Neural cell (in vitro differentiated cells): ENCODE measurements around the gene TMEM120A. TPM values are rescaled to one million over a fixed set of nuclear protein-coding genes. Genes with fewer than 3 reads are reported as not detected.

Experiments
- H2AFZ ChIP-seq: fragments of 200-600, 300-800 bp; sonication (generic), shearing (Covaris generic); 2 replicates; pipeline ENCODE4 v1.6.0; 2014; ENCODE audit warnings: low read depth, mild to moderate bottlenecking, antibody characterized with exemption, low read length, moderate library complexity
- H3F3A ChIP-seq: fragments of 200-600 bp; shearing (Covaris generic); 2 replicates; pipeline ENCODE4 v1.6.1; 2016; ENCODE audit warnings: mild to moderate bottlenecking, moderate library complexity, mixed read lengths, antibody characterized with exemption, low read length; ENCODE audit not compliant: insufficient read depth, poor library complexity, severe bottlenecking
- H3K27ac ChIP-seq: fragments of 200-600, 300-800 bp; sonication (generic), shearing (Covaris generic); 2 replicates; pipeline ENCODE4 v1.5.1; 2014; ENCODE audit warnings: mild to moderate bottlenecking, low read length, moderate library complexity
- H3K27me3 ChIP-seq: fragments of 300-800, 200-600 bp; sonication (generic), shearing (Covaris generic); 2 replicates; pipeline ENCODE4 v1.6.0; 2014; ENCODE audit warnings: mild to moderate bottlenecking, low read depth, low read length, moderate library complexity; ENCODE audit not compliant: insufficient read depth
- H3K36me3 ChIP-seq: fragments of 300-800, 200-600 bp; sonication (generic), shearing (Covaris generic); 2 replicates; pipeline ENCODE4 v1.5.1; 2014; ENCODE audit warnings: mild to moderate bottlenecking, antibody characterized with exemption, low read length, moderate library complexity; ENCODE audit not compliant: insufficient read depth
- H3K4me2 ChIP-seq: fragments of 300-800, 200-600 bp; sonication (generic), shearing (Covaris generic); 2 replicates; pipeline ENCODE4 v1.6.0; 2014; ENCODE audit warnings: mild to moderate bottlenecking, low read length
- H3K4me3 ChIP-seq: fragments of 300-800, 200-600 bp; sonication (generic), shearing (Covaris generic); 2 replicates; pipeline ENCODE4 v1.5.1; 2014; ENCODE audit warnings: mild to moderate bottlenecking, low read length, moderate library complexity
- H3K79me2 ChIP-seq: fragments of 200-600 bp; shearing (Covaris generic); replicated peaks from 2 replicates; pipeline ENCODE4 v1.6.0; 2014; ENCODE audit warnings: mild to moderate bottlenecking, low read length, moderate library complexity; ENCODE audit not compliant: insufficient read depth
- H3K9ac ChIP-seq: fragments of 300-800, 200-600 bp; sonication (generic), shearing (Covaris generic); 2 replicates; pipeline ENCODE4 v1.6.1; 2016; ENCODE audit warnings: mild to moderate bottlenecking, low read length, mixed read lengths
- H3K9me2 ChIP-seq: fragments of 200-600 bp; shearing (Covaris generic); 2 replicates; pipeline ENCODE4 v1.6.1; 2016; ENCODE audit warnings: mild to moderate bottlenecking, low read length, mixed read lengths; ENCODE audit not compliant: insufficient read depth
- H3K9me3 ChIP-seq: fragments of 200-600, 300-800 bp; sonication (generic), shearing (Covaris generic); 2 replicates; pipeline ENCODE4 v1.6.1; 2016; ENCODE audit warnings: mild to moderate bottlenecking, mixed run types, low read length, moderate library complexity, mixed read lengths
- H4K20me1 ChIP-seq: fragments of 200-600 bp; shearing (Covaris generic); 2 replicates; pipeline ENCODE4 v1.6.1; 2016; ENCODE audit warnings: mild to moderate bottlenecking, mixed run types; ENCODE audit not compliant: insufficient read depth
- CTCF ChIP-seq: fragments of 450-650 bp; IDR thresholded peaks from 2 replicates; pipeline ENCODE4 v1.5.1; 2014; ENCODE audit warnings: antibody characterized with exemption, mild to moderate bottlenecking, moderate library complexity; ENCODE audit not compliant: poor library complexity, severe bottlenecking
- EP300 ChIP-seq: fragments of 450-650 bp; conservative IDR thresholded peaks from 2 replicates; pipeline ENCODE4 v1.6.1; 2014; ENCODE audit warnings: antibody characterized with exemption, mild to moderate bottlenecking, moderate library complexity; ENCODE audit not compliant: poor library complexity, severe bottlenecking
- EZH2 ChIP-seq: fragments of 200-600, 300-800 bp; shearing (Covaris generic), sonication (generic); IDR thresholded peaks from 2 replicates; pipeline ENCODE4 v1.6.1; 2014; ENCODE audit warnings: antibody characterized with exemption, low read length, borderline replicate concordance, mild to moderate bottlenecking; ENCODE audit not compliant: insufficient read depth, poor library complexity, severe bottlenecking
- MXI1 ChIP-seq: fragments of 450-650 bp; conservative IDR thresholded peaks from 2 replicates; pipeline ENCODE4 v1.6.1; 2014; ENCODE audit warnings: antibody characterized with exemption, mild to moderate bottlenecking; ENCODE audit not compliant: poor library complexity, severe bottlenecking
- POLR2AphosphoS5 ChIP-seq: IDR thresholded peaks from 2 replicates; pipeline ENCODE4 v1.6.1; 2012
- RAD21 ChIP-seq: fragments of 450-650 bp; conservative IDR thresholded peaks from 2 replicates; pipeline ENCODE4 v1.6.1; 2014; ENCODE audit warnings: antibody characterized with exemption, mild to moderate bottlenecking, moderate library complexity
- REST ChIP-seq: IDR thresholded peaks from 2 replicates; pipeline ENCODE4 v1.6.1; 2012; ENCODE audit warnings: borderline replicate concordance
- SMC3 ChIP-seq: fragments of 450-650 bp; conservative IDR thresholded peaks from 2 replicates; pipeline ENCODE4 v1.6.1; 2014; ENCODE audit warnings: antibody characterized with exemption, mild to moderate bottlenecking, moderate library complexity; ENCODE audit not compliant: poor library complexity
- TAF1 ChIP-seq: IDR thresholded peaks from 2 replicates; pipeline ENCODE4 v1.6.1; 2012; ENCODE audit warnings: low read depth
- polyA plus RNA-seq: library from polyadenylated mRNA; depleted of rRNA; stranded (reverse); fragments of >200 nt; gene quantifications from 2 replicates; pipeline ENCODE4 v1.2.3, GENCODE V29; 2014

Gene TMEM120A
- polyA plus RNA-seq, 1 donor from 2014 or later = 39.1 TPM

GRCh38 chr7:75969704-75970498, 24.5 kb downstream of the TMEM120A start:
- no peaks in the 10 kb centered on the region for H3F3A ChIP-seq
- TF ChIP-seq RAD21 (no peak), SMC3 (no peak), REST (no peak), POLR2AphosphoS5 (no peak), EP300 (no peak), MXI1 (no peak), EZH2 (no peak), CTCF (no peak), TAF1 (no peak)
- no peak overlapping the region for H3K4me3 ChIP-seq
- H4K20me1 ChIP-seq = no peaks in the 10 kb centered on the region
- no peak overlapping the region for H2AFZ ChIP-seq
- H3K4me2 ChIP-seq = no peak overlapping the region
- H3K27me3 ChIP-seq = no peaks in the 10 kb centered on the region
- H3K79me2 ChIP-seq = no peaks in the 10 kb centered on the region
- H3K9ac ChIP-seq = no peak overlapping the region
- no peak overlapping the region for H3K27ac ChIP-seq
- H3K9me3 ChIP-seq = no peaks in the 10 kb centered on the region
- no peaks in the 10 kb centered on the region for H3K9me2 ChIP-seq
- no peaks in the 10 kb centered on the region for H3K36me3 ChIP-seq

DNA sequence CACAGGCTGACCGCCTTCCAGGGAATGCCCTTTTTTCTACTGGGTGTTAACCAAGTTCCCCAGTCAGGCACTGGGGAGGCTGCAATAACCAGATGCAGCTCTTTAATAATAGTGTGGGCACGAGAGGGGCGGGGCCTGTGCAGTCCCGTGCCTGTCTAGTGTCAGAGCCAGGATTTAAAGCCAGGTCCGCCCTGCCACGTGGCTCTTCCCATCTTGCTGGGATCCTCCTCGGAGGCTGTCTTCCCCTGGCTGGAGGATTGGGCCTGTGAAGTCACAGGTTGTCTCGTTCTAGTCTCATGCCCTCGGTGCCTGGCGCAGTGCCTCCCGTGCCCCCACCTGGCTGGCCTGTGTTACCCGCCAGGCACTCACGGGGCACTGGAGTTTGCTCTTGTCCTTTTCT, 25.2 kb downstream of the TMEM120A start:
- Histone ChIP-seq H3K27me3 (no peaks in the 10 kb centered on the region), H3K9ac (no peak overlapping the region), H2AFZ (no peak overlapping the region), H3K79me2 (no peaks in the 10 kb centered on the region), H3K9me2 (no peaks in the 10 kb centered on the region), H3K9me3 (no peaks in the 10 kb centered on the region), H4K20me1 (no peaks in the 10 kb centered on the region), H3K4me2 (no peak overlapping the region), H3K36me3 (no peaks in the 10 kb centered on the region), H3K4me3 (no peak overlapping the region), H3F3A (no peaks in the 10 kb centered on the region), H3K27ac (no peak overlapping the region)
- no peak for TF ChIP-seq TAF1
- TF ChIP-seq RAD21 = no peak
- TF ChIP-seq EP300 = no peak
- TF ChIP-seq REST = no peak
- no peak for TF ChIP-seq EZH2
